Smooth muscle cell (in vitro differentiated cells): Measurements from ENCODE around the gene PCGF3. TPM values are rescaled to one million over a fixed set of nuclear protein-coding genes. Genes with fewer than 3 reads are reported as not detected.

ENCODE experiments used
- DNase-seq: peaks from one replicate; lab custom pipeline; 2025; ENCODE audit not compliant: unreplicated experiment; lab: John Stamatoyannopoulos, UW
- H2AFZ ChIP-seq: fragments of 200-600 bp; sonication (generic); 2 replicates; pipeline ENCODE4 v1.6.0; 2016; ENCODE audit warnings: antibody characterized with exemption, low read depth, mild to moderate bottlenecking
- H3F3A ChIP-seq: fragments of 200-600 bp; sonication (generic); 2 replicates; pipeline ENCODE4 v1.6.0; 2017; ENCODE audit warnings: antibody characterized with exemption, low read depth
- H3K27ac ChIP-seq: fragments of 200-600 bp; sonication (generic); 2 replicates; pipeline ENCODE4 v1.5.1; 2016; ENCODE audit warnings: low read depth, mild to moderate bottlenecking
- H3K27me3 ChIP-seq: fragments of 200-600 bp; sonication (generic); 2 replicates; pipeline ENCODE4 v1.6.1; 2016; ENCODE audit warnings: low read depth, mild to moderate bottlenecking
- H3K36me3 ChIP-seq: fragments of 200-600 bp; sonication (generic); 2 replicates; pipeline ENCODE4 v1.5.1; 2016; ENCODE audit warnings: low read depth
- H3K4me1 ChIP-seq: fragments of 200-600 bp; sonication (generic); 2 replicates; pipeline ENCODE4 v1.5.1; 2016; ENCODE audit warnings: low read depth
- H3K4me2 ChIP-seq: fragments of 200-600 bp; sonication (generic); 2 replicates; pipeline ENCODE4 v1.6.0; 2016; ENCODE audit warnings: mild to moderate bottlenecking
- H3K4me3 ChIP-seq: fragments of 200-600 bp; sonication (generic); 2 replicates; pipeline ENCODE4 v1.5.1; 2016; ENCODE audit warnings: mild to moderate bottlenecking
- H3K79me2 ChIP-seq: fragments of 200-600 bp; sonication (generic); 2 replicates; pipeline ENCODE4 v1.6.0; 2016; ENCODE audit warnings: low read depth, mild to moderate bottlenecking
- H3K9ac ChIP-seq: fragments of 200-600 bp; sonication (generic); 2 replicates; pipeline ENCODE4 v1.6.0; 2016; ENCODE audit warnings: low read depth
- H3K9me3 ChIP-seq: fragments of 200-600 bp; sonication (generic); replicated peaks from 2 replicates; pipeline ENCODE4 v1.5.1; 2016; ENCODE audit warnings: low read depth
- H4K20me1 ChIP-seq: fragments of 200-600 bp; sonication (generic); 2 replicates; pipeline ENCODE4 v1.6.0; 2016; ENCODE audit warnings: low read depth
- WGBS: methylation state at CpG from one replicate; pipeline ENCODE4 v1.1.7; 2016; ENCODE audit warnings: low lambda C conversion rate; 5-methylcytosine and 5-hydroxymethylcytosine counted together
- polyA plus RNA-seq: library from polyadenylated mRNA; unstranded; fragments of >200 nt; fragmentation: Nextera tagmentation; extraction: Ambion mirVana; gene quantifications from 2 replicates; pipeline ENCODE4 v1.2.1, GENCODE V29; 2016
- total RNA-seq: library from RNA; depleted of rRNA; stranded (reverse); fragments of >200 nt; gene quantifications from 2 replicates; pipeline ENCODE4 v1.2.3, GENCODE V29; 2014
- TF ChIP-seq, protein P1 (sequence below): fragments of 200-600 bp; sonication (generic); IDR thresholded peaks from 2 replicates; pipeline ENCODE4 v1.5.1; 2017; ENCODE audit warnings: borderline replicate concordance, mild to moderate bottlenecking, antibody characterized with exemption; ENCODE audit not compliant: insufficient read depth, poor library complexity, severe bottlenecking

Gene PCGF3
- total and polyA plus RNA-seq, 2 experiments from 2014 or later, result 29.6 to 45.4 TPM

DNA sequence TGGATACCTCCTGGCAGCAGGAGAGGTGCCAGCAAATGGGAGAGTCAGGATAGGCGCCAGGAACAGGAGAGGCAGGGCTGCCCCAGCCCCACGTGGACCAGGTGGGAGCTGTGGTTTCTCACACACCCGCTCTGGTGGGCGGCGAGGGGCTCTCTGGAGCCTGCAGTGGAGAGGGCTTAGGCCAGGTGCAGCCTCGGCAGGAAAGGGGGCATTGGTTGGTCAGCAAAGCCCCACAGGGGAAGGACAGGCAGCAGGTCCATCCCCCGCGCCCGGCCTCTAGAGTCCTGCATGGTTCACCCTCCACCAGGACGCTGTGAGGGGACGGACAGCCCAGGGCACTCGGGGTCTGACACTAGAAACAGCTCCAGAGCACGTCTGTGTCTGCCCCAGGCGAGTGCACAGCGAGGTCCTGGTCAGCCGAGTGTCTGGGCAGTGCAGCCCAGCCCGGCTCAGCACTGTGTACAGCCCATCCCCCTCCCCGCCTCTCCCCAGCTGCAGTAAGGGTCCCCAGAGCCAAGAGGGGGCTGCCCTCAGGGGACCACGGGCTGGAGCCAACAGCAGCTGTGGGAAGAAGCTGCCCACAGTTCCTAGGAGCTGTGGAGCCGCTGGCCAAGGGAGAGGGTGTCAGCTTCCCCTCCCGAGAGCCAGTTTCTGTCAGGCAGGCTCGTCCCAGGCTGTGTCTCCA, 39.7 kb upstream of the PCGF3 start:
- H3K9me3 ChIP-seq, result no peaks in the 10 kb centered on the region
- no peak overlapping the region for H2AFZ ChIP-seq
- DNase-seq, result no peak
- TF ChIP-seq, protein P1, sequence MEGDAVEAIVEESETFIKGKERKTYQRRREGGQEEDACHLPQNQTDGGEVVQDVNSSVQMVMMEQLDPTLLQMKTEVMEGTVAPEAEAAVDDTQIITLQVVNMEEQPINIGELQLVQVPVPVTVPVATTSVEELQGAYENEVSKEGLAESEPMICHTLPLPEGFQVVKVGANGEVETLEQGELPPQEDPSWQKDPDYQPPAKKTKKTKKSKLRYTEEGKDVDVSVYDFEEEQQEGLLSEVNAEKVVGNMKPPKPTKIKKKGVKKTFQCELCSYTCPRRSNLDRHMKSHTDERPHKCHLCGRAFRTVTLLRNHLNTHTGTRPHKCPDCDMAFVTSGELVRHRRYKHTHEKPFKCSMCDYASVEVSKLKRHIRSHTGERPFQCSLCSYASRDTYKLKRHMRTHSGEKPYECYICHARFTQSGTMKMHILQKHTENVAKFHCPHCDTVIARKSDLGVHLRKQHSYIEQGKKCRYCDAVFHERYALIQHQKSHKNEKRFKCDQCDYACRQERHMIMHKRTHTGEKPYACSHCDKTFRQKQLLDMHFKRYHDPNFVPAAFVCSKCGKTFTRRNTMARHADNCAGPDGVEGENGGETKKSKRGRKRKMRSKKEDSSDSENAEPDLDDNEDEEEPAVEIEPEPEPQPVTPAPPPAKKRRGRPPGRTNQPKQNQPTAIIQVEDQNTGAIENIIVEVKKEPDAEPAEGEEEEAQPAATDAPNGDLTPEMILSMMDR, result no peak
- no peaks in the 10 kb centered on the region for H3F3A ChIP-seq
- 88% methylated on average over 20 of the region's 22 CpGs for WGBS
- H4K20me1 ChIP-seq, result no peaks in the 10 kb centered on the region
- H3K27ac ChIP-seq, result no peak overlapping the region
- H3K9ac ChIP-seq, result no peak overlapping the region
- no peaks in the 10 kb centered on the region for H3K79me2 ChIP-seq
- peaks cover 7% of the 10 kb centered on the region for H3K4me1 ChIP-seq
- no peak overlapping the region for H3K4me2 ChIP-seq
- H3K27me3 ChIP-seq, result no peaks in the 10 kb centered on the region
- H3K4me3 ChIP-seq, result no peak overlapping the region
- H3K36me3 ChIP-seq, result no peaks in the 10 kb centered on the region

DNA sequence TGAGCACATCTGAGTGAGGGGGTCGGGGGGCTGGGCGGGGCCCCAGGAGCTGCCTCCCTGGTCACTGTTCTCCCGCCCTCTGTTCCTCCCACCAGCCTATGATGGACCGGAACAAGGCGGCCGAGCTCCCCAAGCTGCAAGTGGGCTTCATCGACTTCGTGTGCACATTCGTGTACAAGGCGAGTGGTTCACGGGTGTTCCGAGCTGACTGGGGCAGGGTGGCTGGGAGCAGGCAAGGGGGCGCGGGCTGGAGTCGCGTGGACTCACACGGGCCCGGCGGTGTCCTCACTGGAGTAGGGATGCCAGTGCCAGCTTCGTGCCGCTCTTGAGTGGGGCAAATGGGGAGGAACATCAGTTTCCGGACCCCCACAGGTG, 39.2 kb upstream of the PCGF3 start:
- Histone ChIP-seq H3K79me2 (no peaks in the 10 kb centered on the region), H3K4me3 (no peak overlapping the region), H2AFZ (no peak overlapping the region), H3K9me3 (no peaks in the 10 kb centered on the region), H3K36me3 (no peaks in the 10 kb centered on the region), H3K27ac (no peak overlapping the region), H4K20me1 (no peaks in the 10 kb centered on the region), H3K4me1 (peaks cover 7% of the 10 kb centered on the region), H3K4me2 (no peak overlapping the region), H3K9ac (no peak overlapping the region), H3F3A (no peaks in the 10 kb centered on the region), H3K27me3 (no peaks in the 10 kb centered on the region)
- no peak for DNase-seq
- WGBS, result 95% methylated on average over 19 of the region's 22 CpGs
- TF ChIP-seq, protein P1, result no peak

DNA sequence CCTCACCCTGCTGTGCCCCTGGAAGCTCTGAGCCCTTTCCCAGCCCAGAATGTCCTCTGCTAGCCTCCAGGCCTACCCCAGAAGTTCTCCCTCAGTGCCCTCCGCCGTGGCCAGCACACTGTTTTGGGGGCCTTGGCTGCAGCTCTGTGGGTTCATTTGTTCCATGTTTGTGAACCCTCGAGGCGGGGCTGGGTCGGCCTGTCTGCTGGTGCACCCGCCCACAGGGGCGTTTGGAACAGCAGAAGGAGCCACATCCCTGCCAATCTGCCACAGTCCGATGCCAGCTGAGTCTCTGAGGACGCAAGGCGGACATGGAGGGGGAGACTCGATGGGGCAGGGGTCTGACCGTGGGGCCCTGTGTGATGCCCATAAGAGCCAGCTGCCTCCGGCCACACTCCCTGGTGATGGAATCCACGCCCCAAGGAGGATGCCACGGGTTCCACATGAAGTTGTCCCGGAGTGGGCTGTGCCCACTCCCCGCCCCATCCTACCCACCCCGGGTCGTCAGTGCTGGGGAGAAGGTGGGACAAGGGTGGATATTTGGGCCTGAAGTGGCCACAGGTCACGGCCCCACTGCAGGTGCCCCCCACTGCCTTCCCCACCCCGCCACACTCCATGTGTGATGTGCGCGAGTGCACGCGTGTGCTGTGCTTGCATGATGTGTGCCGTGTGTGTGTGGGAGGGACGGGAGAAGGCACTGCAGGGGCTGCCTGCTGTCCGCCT, 38.6 kb upstream of the PCGF3 start:
- Histone ChIP-seq H3K27ac (no peak overlapping the region), H3K4me2 (no peak overlapping the region), H3K27me3 (no peaks in the 10 kb centered on the region), H3K9ac (no peak overlapping the region), H3F3A (no peaks in the 10 kb centered on the region), H3K9me3 (no peaks in the 10 kb centered on the region), H3K36me3 (no peaks in the 10 kb centered on the region), H3K4me1 (peaks cover 7% of the 10 kb centered on the region), H2AFZ (no peak overlapping the region), H3K4me3 (no peak overlapping the region), H3K79me2 (no peaks in the 10 kb centered on the region), H4K20me1 (no peaks in the 10 kb centered on the region)
- DNase-seq, result no peak
- 94% methylated on average over 26 of the region's 28 CpGs for WGBS
- TF ChIP-seq, protein P1, result no peak
